CD14-positive monocyte (primary cell): ENCODE results near the gene ROR1. TPM values are rescaled to one million over a fixed set of nuclear protein-coding genes. Genes with fewer than 3 reads are reported as not detected.

Experiments
- DNase-seq, 3 donors: peaks; one replicate each; pipeline ENCODE4 v3.0.0-alpha.2; 2011 to 2022
- H2AFZ ChIP-seq: 2 replicates; pipeline ENCODE4 v1.6.0; 2012; ENCODE audit warnings: mild to moderate bottlenecking, low read depth, low read length, inconsistent platforms; ENCODE audit not compliant: insufficient read depth, poor library complexity, severe bottlenecking
- H3K27ac ChIP-seq, 2 donors: 1 replicate in 1 of 2; 2 replicates in 1 of 2; pipeline ENCODE4 v1.5.1; 2012 to 2013; ENCODE audit warnings: low read length in 2 of 2, control low read depth in 1 of 2, inconsistent platforms in 1 of 2, low read depth in 1 of 2, mild to moderate bottlenecking in 1 of 2
- H3K27me3 ChIP-seq, 2 donors: one replicate each; pipeline versions ENCODE4 v1.6.0 to v1.6.1; 2011 to 2013; ENCODE audit warnings: low read length in 2 of 2; ENCODE audit not compliant: control insufficient read depth in 2 of 2, insufficient read depth in 2 of 2
- H3K36me3 ChIP-seq, 2 donors: replicated peaks in 1 of 2; 1 replicate in 1 of 2; 2 replicates in 1 of 2; pipeline versions ENCODE4 v1.5.1 to v1.6.1; 2012 to 2013; ENCODE audit warnings: low read length in 2 of 2, control low read depth in 1 of 2, inconsistent platforms in 1 of 2, mild to moderate bottlenecking in 1 of 2; ENCODE audit not compliant: insufficient read depth in 2 of 2, control insufficient read depth in 1 of 2
- H3K4me1 ChIP-seq, 2 donors: 1 replicate in 1 of 2; 2 replicates in 1 of 2; pipeline versions ENCODE4 v1.5.1 to v1.6.1; 2012 to 2013; ENCODE audit warnings: low read length in 2 of 2, control low read depth in 1 of 2, inconsistent platforms in 1 of 2, mild to moderate bottlenecking in 1 of 2, moderate library complexity in 1 of 2; ENCODE audit not compliant: insufficient read depth in 2 of 2, control insufficient read depth in 1 of 2
- H3K4me2 ChIP-seq: replicated peaks from 2 replicates; pipeline ENCODE3; 2012; ENCODE audit warnings: low read length, moderate library complexity, mild to moderate bottlenecking; ENCODE audit not compliant: poor library complexity, severe bottlenecking; ENCODE audit errors: extremely low read depth
- H3K4me3 ChIP-seq, 3 experiments: fragments of 200-600 bp in 1 of 3; sonication (generic) in 1 of 3; replicated peaks in 1 of 3; 1 replicate in 2 of 3; 2 replicates in 1 of 3; pipeline ENCODE4 v1.5.1; 2011 to 2013; ENCODE audit warnings: low read length in 3 of 3, mild to moderate bottlenecking in 3 of 3, control low read depth in 2 of 3, low read depth in 2 of 3, inconsistent platforms in 1 of 3, moderate library complexity in 1 of 3
- H3K79me2 ChIP-seq: 2 replicates; pipeline ENCODE4 v1.6.0; 2012; ENCODE audit warnings: mild to moderate bottlenecking, control low read depth, inconsistent platforms, low read length, moderate library complexity; ENCODE audit not compliant: insufficient read depth
- H3K9ac ChIP-seq: 2 replicates; pipeline ENCODE4 v1.6.0; 2017; ENCODE audit warnings: low read length, mild to moderate bottlenecking; ENCODE audit not compliant: insufficient read depth, poor library complexity, severe bottlenecking
- H3K9me3 ChIP-seq, 2 donors: replicated peaks in 1 of 2; 1 replicate in 1 of 2; 2 replicates in 1 of 2; pipeline versions ENCODE4 v1.5.1 to v1.6.1; 2012 to 2013; ENCODE audit warnings: low read length in 2 of 2, control low read depth in 1 of 2; ENCODE audit not compliant: control insufficient read depth in 1 of 2, insufficient read depth in 1 of 2
- H4K20me1 ChIP-seq: 2 replicates; pipeline ENCODE4 v1.6.0; 2012; ENCODE audit warnings: mild to moderate bottlenecking, low read length, control low read depth, moderate library complexity; ENCODE audit not compliant: insufficient read depth
- H3K27ac Mint-ChIP-seq, 7 donors: one replicate each; pipeline ENCODE4 v1.8.0; 2020; ENCODE audit warnings: mild to moderate bottlenecking in 7 of 7, mixed read lengths in 7 of 7, moderate library complexity in 6 of 7, inconsistent platforms in 2 of 7
- H3K27me3 Mint-ChIP-seq, 3 donors: one replicate each; pipeline ENCODE4 v1.8.0; 2021 to 2022; ENCODE audit warnings: low read depth in 3 of 3, mild to moderate bottlenecking in 3 of 3, mixed read lengths in 3 of 3, moderate library complexity in 3 of 3, inconsistent platforms in 1 of 3
- H3K36me3 Mint-ChIP-seq, 2 donors: one replicate each; pipeline ENCODE4 v1.8.0; 2020; ENCODE audit warnings: mixed read lengths in 2 of 2, inconsistent platforms in 1 of 2, mild to moderate bottlenecking in 1 of 2
- H3K4me1 Mint-ChIP-seq: one replicate; pipeline ENCODE4 v1.8.0; 2020; ENCODE audit warnings: mild to moderate bottlenecking, mixed read lengths
- H3K4me3 Mint-ChIP-seq, 2 donors: one replicate each; pipeline ENCODE4 v1.8.0; 2020; ENCODE audit warnings: mild to moderate bottlenecking in 2 of 2, mixed read lengths in 2 of 2, moderate library complexity in 1 of 2
- H3K9me3 Mint-ChIP-seq, 7 donors: one replicate each; pipeline ENCODE4 v1.8.0; 2020 to 2022; ENCODE audit warnings: mixed read lengths in 7 of 7, mild to moderate bottlenecking in 6 of 7, moderate library complexity in 6 of 7, inconsistent platforms in 2 of 7
- WGBS: methylation state at CpG from one replicate; pipeline ENCODE4 v1.1.5; 2013; ENCODE audit warnings: missing lambda C conversion rate; ENCODE audit not compliant: insufficient coverage; 5-methylcytosine and 5-hydroxymethylcytosine counted together
- intact Hi-C, 2 donors: fragments of 100-400 bp; cut with micrococcal nuclease; formaldehyde crosslinking; loops; one replicate each; pipeline versions ENCODE4 v1.15.0 to v1.15.1; 2023
- polyA plus RNA-seq, 3 donors: library from polyadenylated mRNA; depleted of rRNA in 1 of 3; unstranded in 2 of 3; stranded (reverse) in 1 of 3; fragments of 300-500 nt in 2 of 3; fragments of >200 nt in 1 of 3; fragmentation: Illumina TruSeq in 2 of 3; gene quantifications; 1 replicate in 2 of 3; 2 replicates in 1 of 3; pipeline ENCODE4 v1.2.3, GENCODE V29; 2012 to 2021
- TF ChIP-seq, protein P1 (sequence below): fragments of 200-600 bp; IDR thresholded peaks from one replicate; pipeline ENCODE4 v1.8.0; 2022; ENCODE audit warnings: antibody characterized with exemption, mild to moderate bottlenecking

Gene ROR1
- polyA plus RNA-seq, 3 donors, result not detected

DNA sequence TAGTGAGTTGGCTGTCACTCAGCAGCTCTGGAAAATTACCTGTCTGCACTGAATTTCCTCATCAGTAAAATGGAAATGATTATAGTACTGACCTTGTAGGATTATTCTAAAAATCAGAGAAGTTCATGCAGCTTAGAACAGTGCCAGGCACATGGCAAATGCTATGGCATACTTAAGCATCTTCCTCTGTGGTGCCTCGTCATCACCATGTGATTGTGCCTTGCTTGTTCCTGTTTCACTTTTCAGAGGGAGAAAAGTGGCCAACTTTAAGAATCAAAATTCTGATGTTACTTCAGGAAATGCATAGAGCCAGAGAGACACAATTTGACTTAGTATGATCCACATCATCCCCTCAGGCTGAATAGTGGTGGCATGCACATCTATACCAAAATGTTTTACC, 203.6 kb downstream of the ROR1 start:
- no peaks in the 10 kb centered on the region for H3K36me3 Mint-ChIP-seq
- Histone ChIP-seq H4K20me1 (no peaks in the 10 kb centered on the region), H3K4me1 (no peaks in the 10 kb centered on the region), H3K9ac (no peak overlapping the region), H3K4me3 (no peak overlapping the region), H3K79me2 (no peaks in the 10 kb centered on the region), H2AFZ (no peak overlapping the region), H3K27ac (no peak overlapping the region), H3K9me3 (no peaks in the 10 kb centered on the region), H3K4me2 (no peak overlapping the region), H3K27me3 (no peaks in the 10 kb centered on the region), H3K36me3 (no peaks in the 10 kb centered on the region)
- intact Hi-C loops, result no loop called here
- H3K4me1 Mint-ChIP-seq, result no peaks in the 10 kb centered on the region
- H3K9me3 Mint-ChIP-seq, result peaks cover 0 to 4% (median 0%) of the 10 kb centered on the region in 7 donors
- no peak overlapping the region for H3K4me3 Mint-ChIP-seq
- 88% methylated on average over 1 of the region's 1 CpG for WGBS
- TF ChIP-seq, protein P1, sequence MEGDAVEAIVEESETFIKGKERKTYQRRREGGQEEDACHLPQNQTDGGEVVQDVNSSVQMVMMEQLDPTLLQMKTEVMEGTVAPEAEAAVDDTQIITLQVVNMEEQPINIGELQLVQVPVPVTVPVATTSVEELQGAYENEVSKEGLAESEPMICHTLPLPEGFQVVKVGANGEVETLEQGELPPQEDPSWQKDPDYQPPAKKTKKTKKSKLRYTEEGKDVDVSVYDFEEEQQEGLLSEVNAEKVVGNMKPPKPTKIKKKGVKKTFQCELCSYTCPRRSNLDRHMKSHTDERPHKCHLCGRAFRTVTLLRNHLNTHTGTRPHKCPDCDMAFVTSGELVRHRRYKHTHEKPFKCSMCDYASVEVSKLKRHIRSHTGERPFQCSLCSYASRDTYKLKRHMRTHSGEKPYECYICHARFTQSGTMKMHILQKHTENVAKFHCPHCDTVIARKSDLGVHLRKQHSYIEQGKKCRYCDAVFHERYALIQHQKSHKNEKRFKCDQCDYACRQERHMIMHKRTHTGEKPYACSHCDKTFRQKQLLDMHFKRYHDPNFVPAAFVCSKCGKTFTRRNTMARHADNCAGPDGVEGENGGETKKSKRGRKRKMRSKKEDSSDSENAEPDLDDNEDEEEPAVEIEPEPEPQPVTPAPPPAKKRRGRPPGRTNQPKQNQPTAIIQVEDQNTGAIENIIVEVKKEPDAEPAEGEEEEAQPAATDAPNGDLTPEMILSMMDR, result no peak
- no peak overlapping the region for H3K27ac Mint-ChIP-seq
- H3K27me3 Mint-ChIP-seq, result peaks cover 0 to 2% (median 0%) of the 10 kb centered on the region in 3 donors
- DNase-seq, result no peak

DNA sequence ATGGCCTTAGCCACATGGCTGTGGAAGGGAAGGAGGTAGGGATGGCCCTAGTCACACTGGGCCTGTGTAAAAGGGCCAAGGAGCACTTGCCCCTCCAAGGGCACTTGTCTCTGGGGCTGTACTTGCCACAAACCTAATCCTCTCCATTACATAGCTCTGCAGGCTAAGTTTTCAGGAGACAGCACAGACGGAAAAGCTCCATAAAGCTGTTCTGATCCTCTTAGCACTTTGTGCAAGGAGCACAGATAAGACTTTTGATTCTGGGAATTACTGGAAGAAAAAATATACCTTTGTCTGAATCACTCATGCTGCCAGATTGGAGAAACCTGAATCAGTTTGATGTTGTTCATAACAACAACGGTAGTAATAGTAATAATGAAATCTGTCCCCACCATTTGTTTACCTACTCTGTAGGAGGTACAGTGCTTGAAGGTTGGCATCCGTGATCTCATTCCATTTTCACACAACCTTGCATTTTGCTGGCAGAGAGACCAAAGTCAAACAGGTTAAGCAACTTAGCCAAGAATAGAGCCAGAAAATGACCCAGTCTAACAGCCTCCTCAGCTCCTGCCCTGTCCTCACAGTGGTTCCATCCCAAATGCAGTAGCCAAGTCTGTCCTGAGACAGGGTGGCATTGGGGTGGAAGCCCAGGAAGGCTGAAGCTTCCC, 207.1 kb downstream of the ROR1 start:
- H3K4me1 ChIP-seq, result no peaks in the 10 kb centered on the region
- WGBS, result 100% methylated on average over 1 of the region's 3 CpGs
- no peak for DNase-seq
- H3K9me3 ChIP-seq, result no peaks in the 10 kb centered on the region
- no peak overlapping the region for H3K27ac Mint-ChIP-seq
- no peaks in the 10 kb centered on the region for H3K27me3 ChIP-seq
- intact Hi-C loops, result no loop called here
- H3K4me3 Mint-ChIP-seq, result no peak overlapping the region
- H3K79me2 ChIP-seq, result no peaks in the 10 kb centered on the region
- H4K20me1 ChIP-seq, result no peaks in the 10 kb centered on the region
- no peaks in the 10 kb centered on the region for H3K36me3 Mint-ChIP-seq
- no peak overlapping the region for H3K4me3 ChIP-seq
- no peaks in the 10 kb centered on the region for H3K4me1 Mint-ChIP-seq
- no peaks in the 10 kb centered on the region for H3K36me3 ChIP-seq
- H3K9ac ChIP-seq, result no peak overlapping the region
- peaks cover 0 to 4% (median 0%) of the 10 kb centered on the region in 7 donors for H3K9me3 Mint-ChIP-seq
- H3K4me2 ChIP-seq, result no peak overlapping the region
- no peak overlapping the region for H2AFZ ChIP-seq
- TF ChIP-seq, protein P1, result no peak
- H3K27ac ChIP-seq, result no peak overlapping the region
- no peaks in the 10 kb centered on the region for H3K27me3 Mint-ChIP-seq
